LNCaP clone FGC (cell line): ENCODE data around the gene PLAC9.

Experiments used
- DNase-seq: peaks from one replicate; pipeline ENCODE4 v3.0.0-alpha.2; 2011; ENCODE audit warnings: low read depth
- H3K4me3 ChIP-seq: 2 replicates; pipeline ENCODE4 v1.5.1; 2011; ENCODE audit warnings: mild to moderate bottlenecking, low read depth, low read length, control low read depth
- TF ChIP-seq, protein P1 (sequence below): IDR thresholded peaks from 2 replicates; pipeline ENCODE4 v1.5.1; 2012; ENCODE audit warnings: mild to moderate bottlenecking; ENCODE audit not compliant: control insufficient read depth, insufficient read depth; ENCODE audit errors: extremely low read depth

The PLAC9 gene

DNA sequence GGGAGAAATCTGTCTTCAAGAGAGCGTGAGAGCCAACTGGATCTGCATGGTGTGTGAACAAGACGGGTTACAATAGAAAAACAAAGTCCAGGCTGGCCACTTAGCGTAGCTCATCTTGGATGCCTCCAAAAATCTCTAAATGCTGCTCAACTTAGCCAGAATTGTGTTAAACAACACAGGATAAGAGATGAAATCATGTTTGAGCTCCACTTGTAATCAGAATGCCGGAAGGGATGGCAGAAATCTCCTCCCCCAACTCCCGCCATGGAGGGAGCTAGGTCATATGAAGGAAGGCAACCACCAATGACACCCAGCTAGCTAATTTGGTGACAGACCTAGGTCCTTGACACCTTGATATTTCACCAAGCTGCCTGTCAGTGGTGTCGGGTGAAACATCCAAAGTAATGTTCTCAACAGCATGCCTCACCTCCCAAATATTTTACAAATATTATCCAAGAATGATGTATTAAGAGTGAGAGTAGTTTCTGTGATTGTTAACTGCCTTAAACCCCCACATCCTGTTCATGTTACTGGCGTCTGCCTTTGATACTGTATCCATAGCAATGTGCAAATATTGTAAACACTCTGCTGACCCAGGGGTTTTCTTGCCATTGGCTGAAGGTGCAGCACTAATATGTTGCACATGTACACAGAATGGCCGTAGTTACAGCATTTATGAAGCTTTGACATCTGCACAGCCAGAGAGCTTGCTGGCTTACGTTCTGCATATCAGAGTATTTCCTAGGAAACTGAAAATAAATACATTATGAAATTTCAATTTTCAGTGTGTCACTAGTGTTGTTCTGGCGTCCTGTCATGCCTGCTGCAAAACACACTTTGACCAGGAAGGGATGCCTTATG is 28.2 kb upstream of the PLAC9 start:
- TF ChIP-seq, protein P1, sequence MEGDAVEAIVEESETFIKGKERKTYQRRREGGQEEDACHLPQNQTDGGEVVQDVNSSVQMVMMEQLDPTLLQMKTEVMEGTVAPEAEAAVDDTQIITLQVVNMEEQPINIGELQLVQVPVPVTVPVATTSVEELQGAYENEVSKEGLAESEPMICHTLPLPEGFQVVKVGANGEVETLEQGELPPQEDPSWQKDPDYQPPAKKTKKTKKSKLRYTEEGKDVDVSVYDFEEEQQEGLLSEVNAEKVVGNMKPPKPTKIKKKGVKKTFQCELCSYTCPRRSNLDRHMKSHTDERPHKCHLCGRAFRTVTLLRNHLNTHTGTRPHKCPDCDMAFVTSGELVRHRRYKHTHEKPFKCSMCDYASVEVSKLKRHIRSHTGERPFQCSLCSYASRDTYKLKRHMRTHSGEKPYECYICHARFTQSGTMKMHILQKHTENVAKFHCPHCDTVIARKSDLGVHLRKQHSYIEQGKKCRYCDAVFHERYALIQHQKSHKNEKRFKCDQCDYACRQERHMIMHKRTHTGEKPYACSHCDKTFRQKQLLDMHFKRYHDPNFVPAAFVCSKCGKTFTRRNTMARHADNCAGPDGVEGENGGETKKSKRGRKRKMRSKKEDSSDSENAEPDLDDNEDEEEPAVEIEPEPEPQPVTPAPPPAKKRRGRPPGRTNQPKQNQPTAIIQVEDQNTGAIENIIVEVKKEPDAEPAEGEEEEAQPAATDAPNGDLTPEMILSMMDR, result no peak
- H3K4me3 ChIP-seq, result no peak overlapping the region
- no peak for DNase-seq

DNA sequence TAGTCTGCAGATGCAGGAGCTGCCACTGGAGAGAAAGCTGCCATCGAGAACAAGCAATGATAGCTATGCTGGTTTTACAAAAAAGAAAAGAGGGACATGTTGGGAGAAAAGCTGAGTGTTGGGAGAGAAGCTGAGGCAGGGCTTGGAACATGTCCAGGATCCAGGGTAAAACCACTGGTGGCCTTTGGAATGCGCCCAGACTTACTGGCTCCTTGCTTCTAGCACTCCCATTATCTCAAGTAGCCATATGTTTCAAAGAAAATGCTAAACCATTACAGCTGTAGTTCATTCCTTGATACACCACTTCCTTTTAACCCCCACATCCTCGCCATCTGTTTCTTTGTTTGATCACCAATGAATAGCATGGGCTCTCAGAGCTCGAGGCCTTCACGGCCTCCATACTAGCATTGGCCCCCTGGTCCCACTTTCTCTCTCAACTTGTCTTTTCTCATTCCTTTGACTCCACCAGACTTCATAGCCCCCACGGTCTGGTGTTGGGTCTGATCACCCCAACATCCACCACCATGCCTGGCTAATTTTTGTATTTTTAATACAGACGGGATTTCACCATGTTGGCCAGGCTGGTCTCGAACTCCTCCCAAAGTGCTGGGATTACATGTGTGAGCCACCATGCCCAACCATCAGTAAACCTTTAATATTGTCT is 23.8 kb upstream of the PLAC9 start:
- TF ChIP-seq, protein P1, result no peak
- DNase-seq, result no peak

DNA sequence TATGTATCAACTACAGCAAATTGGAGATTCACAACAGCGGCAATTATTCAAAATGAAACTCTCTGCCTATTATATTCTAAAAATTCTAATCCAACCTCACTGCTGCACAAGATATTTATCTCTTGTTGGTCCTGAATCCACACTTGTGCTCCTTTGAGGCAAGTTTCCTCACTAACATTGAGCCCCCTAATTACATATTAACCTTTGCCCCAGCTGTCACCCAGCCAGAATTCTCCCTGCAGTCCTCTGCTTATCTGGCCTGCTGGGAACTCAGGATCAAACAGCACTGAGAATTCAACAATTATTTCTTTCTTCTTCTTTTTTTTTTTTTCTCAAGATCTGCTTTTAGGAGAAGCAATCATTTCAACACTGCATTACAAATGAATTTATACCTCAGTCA is 21.5 kb upstream of the PLAC9 start:
- no peak overlapping the region for H3K4me3 ChIP-seq
- no peak for DNase-seq
- TF ChIP-seq, protein P1, result no peak

More for the DNA sequence above, 23.8 kb upstream of the PLAC9 start:
- no peak overlapping the region for H3K4me3 ChIP-seq

DNA sequence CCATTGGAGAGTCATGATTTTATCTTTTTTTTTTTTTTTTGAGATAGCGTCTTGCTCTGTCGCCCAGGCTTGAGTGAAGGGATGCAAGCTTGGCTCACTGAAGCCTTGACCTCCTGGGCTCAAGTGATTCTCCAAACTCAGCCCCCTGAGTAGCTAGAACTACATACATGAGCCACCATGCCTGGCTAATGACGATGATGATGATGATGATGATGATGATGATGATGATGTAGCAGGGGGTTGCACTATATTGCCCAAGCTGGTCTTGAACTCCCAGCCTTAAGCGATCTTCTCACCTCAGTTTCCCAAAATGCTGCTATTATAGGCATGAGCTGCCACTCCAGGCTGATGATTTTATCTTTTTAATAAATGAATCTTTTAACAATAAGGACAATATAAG is 13.9 kb upstream of the PLAC9 start:
- H3K4me3 ChIP-seq, result no peak overlapping the region
- TF ChIP-seq, protein P1, result no peak
- no peak for DNase-seq

DNA sequence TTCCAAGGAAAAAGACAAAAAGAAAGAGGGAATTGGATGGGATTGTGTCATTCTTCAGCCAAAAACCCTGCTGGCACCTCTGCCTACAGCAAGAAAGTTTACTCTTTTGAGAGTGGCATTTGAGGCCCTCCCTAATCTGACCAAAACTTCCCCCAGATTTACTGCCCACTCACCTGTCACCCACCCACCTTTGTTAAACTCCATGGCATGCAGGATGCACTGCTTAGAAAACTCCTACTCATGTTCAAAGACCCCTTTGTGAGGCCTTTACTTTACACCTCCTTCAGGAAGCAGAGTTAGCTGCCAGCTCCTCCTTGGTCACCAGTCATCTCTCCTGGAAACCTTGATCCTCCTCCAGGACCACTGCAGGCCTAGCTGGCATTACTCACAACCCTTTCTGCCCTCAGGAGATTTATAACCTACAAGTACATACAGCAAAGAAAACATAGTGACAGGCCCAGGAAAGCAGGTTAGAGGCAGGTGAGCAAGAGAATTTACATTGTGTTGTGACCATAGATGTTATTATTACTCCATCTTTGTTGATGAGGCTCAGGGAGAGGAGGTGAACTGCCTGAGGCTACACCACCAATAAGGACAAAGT is 10.3 kb upstream of the PLAC9 start:
- DNase-seq, result no peak
- H3K4me3 ChIP-seq, result no peak overlapping the region
- TF ChIP-seq, protein P1, result no peak

DNA sequence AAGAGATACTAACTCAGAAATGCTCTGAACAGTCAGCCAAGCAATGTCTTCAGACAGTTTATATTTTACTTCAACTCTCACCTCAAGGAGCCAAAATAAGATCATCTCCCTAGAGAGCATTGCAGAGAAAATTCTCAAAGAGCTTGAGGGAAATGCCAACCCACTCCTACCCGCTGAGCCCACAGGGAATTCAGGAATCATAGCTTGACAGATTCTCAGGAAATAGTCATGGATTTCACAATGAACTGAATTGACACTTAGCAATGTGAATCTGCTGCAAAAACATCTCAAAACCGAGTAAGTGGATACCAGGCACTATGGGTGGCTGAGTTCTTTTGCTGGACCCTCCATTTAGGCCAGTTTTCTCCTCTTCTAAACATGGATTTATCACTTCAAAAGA is 9.8 kb upstream of the PLAC9 start:
- H3K4me3 ChIP-seq, result no peak overlapping the region
- no peak for DNase-seq
- TF ChIP-seq, protein P1, result no peak
